ENCODE measurements around the gene NDFIP1. TPM values are rescaled to one million over a fixed set of nuclear protein-coding genes. Genes with fewer than 3 reads are reported as not detected.

Gene NDFIP1
- total RNA-seq, 1 experiment from 2014 or later = 37.8 TPM

GRCh38 chr5:142152384-142152732, 43.8 kb downstream of the NDFIP1 start:
- ChIA-PET POLR2A (interaction anchor here (0.6 to 1.2 kb wide), 3 partner anchors 208 to 516 kb away, joined by 3 to 5 read pairs (median 4); no protein-coding TSS in a partner anchor), RAD21 (ENCODE audit: low non-redundant PET in 1 of 2, low total read pairs in 2 of 2, uncharacterized antibody in 2 of 2, unreplicated experiment in 2 of 2) (interaction anchor here (0.6 to 1.6 kb wide), 9 partner anchors 142 to 567 kb away, joined by 3 to 12 read pairs (median 6); no protein-coding TSS in a partner anchor), CTCF (interaction anchor here (0.6 to 2.2 kb wide), 24 partner anchors 16 to 1157 kb away, joined by 3 to 15 read pairs (median 4); partner anchors contain the start of genes RNF14 and SPRY4)
- no peak overlapping the region; the same call in 1 of the 2 replicates for H3K4me2 ChIP-seq (ENCODE audit: low read length)
- TF ChIP-seq RAD21 (IDR thresholded peaks at IDR 0.05; ENCODE audit: low read depth) (no peak), POLR2AphosphoS5 (IDR thresholded peaks at IDR 0.05; ENCODE audit: low read depth, low read length) (no peak), FOSL1 (IDR thresholded peaks at IDR 0.05; ENCODE audit: low read depth) (no peak), MAX (IDR thresholded peaks at IDR 0.05) (no peak), SIN3A (IDR thresholded peaks at IDR 0.05; ENCODE audit: low read depth) (no peak), ZBTB33 (IDR thresholded peaks at IDR 0.05; ENCODE audit: extremely low read depth, insufficient replicate concordance, low read length) (no peak), TCF7L2 (IDR thresholded peaks at IDR 0.05; ENCODE audit: borderline replicate concordance, extremely low read depth, insufficient read depth, insufficient read length) (no peak), CBX3 (IDR thresholded peaks at IDR 0.05; ENCODE audit: low read depth) (no peak), SP1 (IDR thresholded peaks at IDR 0.05; ENCODE audit: low read depth) (no peak), CTCF (IDR thresholded peaks at IDR 0.05 in 2 of 3, conservative IDR thresholded peaks at IDR 0.05 in 1 of 3; ENCODE audit: borderline replicate concordance in 1 of 3, insufficient read depth in 1 of 3, low read depth in 2 of 3, low read length in 2 of 3) (no peak), EGR1 (IDR thresholded peaks at IDR 0.05; ENCODE audit: low read depth) (no peak), SRF (IDR thresholded peaks at IDR 0.05; ENCODE audit: low read depth) (no peak), ZFX (IDR thresholded peaks at IDR 0.05) (no peak), ZNF274 (IDR thresholded peaks at IDR 0.05; ENCODE audit: low read depth, low read length) (no peak), CEBPB (IDR thresholded peaks at IDR 0.05; ENCODE audit: low read depth) (no peak), POLR2A (IDR thresholded peaks at IDR 0.05; ENCODE audit: borderline replicate concordance, extremely low read depth, insufficient read depth, insufficient read length) (no peak), REST (IDR thresholded peaks at IDR 0.05; ENCODE audit: low read depth) (no peak), ATF3 (IDR thresholded peaks at IDR 0.05) (no peak), ELF1 (IDR thresholded peaks at IDR 0.05; ENCODE audit: borderline replicate concordance, low read depth) (no peak)
- H3K4me1 ChIP-seq (ENCODE audit: control insufficient read depth in 1 of 2, insufficient read depth in 2 of 2, low read length in 2 of 2) = peaks cover 2 to 10% of the 10 kb centered on the region in 2 experiments; a peak in 2 of 4 replicates
- no peaks in the 10 kb centered on the region for H4K20me1 ChIP-seq (ENCODE audit: insufficient read depth)
- no peak overlapping the region for H3K4me3 ChIP-seq (replicated peaks in 1 of 2; ENCODE audit: low read depth in 1 of 2, low read length in 2 of 2)
- H3K79me2 ChIP-seq (ENCODE audit: insufficient read depth, low read length) = no peaks in the 10 kb centered on the region
- no peaks in the 10 kb centered on the region for H3K9me2 ChIP-seq (ENCODE audit: insufficient read depth)
- H2AFZ ChIP-seq (ENCODE audit: low read depth, low read length, poor library complexity, severe bottlenecking) = no peak overlapping the region
- no peaks in the 10 kb centered on the region for H3K27me3 ChIP-seq (ENCODE audit: insufficient read depth, low read length)
- intact Hi-C loops (cut with micrococcal nuclease) = loop anchor here (1.0 to 10.0 kb wide), 9 partner anchors 155 to 732 kb away; partner anchors contain the start of gene SPRY4
- ATAC-seq (peak; percentile 72), DNase-seq (ENCODE audit: low read depth, low spot score) (peak; percentile 26)
- BruUV-seq (replicated peaks) = no TSS peak
- no peak overlapping the region for H3K9ac ChIP-seq (ENCODE audit: low read length)
- H3K27ac ChIP-seq (ENCODE audit: low read depth, low read length) = no peak overlapping the region
- H3K36me3 ChIP-seq (ENCODE audit: control insufficient read depth in 1 of 2, insufficient read depth in 2 of 2, low read length in 2 of 2) = peaks cover 2 to 5% of the 10 kb centered on the region in 2 experiments; a peak in 1 of 4 replicates
- H3K9me3 ChIP-seq (ENCODE audit: control insufficient read depth in 1 of 2, insufficient read depth in 1 of 2, low read depth in 1 of 2, low read length in 2 of 2) = no peaks in the 10 kb centered on the region

Measured in HCT116 (cell line).